ENCODE measurements around the gene TMEM117. TPM values are rescaled to one million over a fixed set of nuclear protein-coding genes. Genes with fewer than 3 reads are reported as not detected.

TMEM117 gene
- total RNA-seq, 1 donor: 10.8 TPM

- TF ChIP-seq CTCF (IDR thresholded peaks at IDR 0.05; ENCODE audit: insufficient read depth, low read depth, low read length): no peak
- no peak overlapping the region for H3K4me3 ChIP-seq (ENCODE audit: low read depth, low read length)
- no peak for DNase-seq (ENCODE audit: low read depth)
These were observed 19.7 kb upstream of the TMEM117 start for GRCh38 chr12:43816168-43816567.

- no peak overlapping the region for H3K4me3 ChIP-seq (ENCODE audit: low read depth, low read length)
- no peak for DNase-seq (ENCODE audit: low read depth)
- no peak for TF ChIP-seq CTCF (IDR thresholded peaks at IDR 0.05; ENCODE audit: insufficient read depth, low read depth, low read length)
These were observed 11.6 kb upstream of the TMEM117 start for GRCh38 chr12:43824207-43824775.

GRCh38 chr12:43826681-43827080, 9.2 kb upstream of the TMEM117 start:
- no peak overlapping the region for H3K4me3 ChIP-seq (ENCODE audit: low read depth, low read length)
- no peak for DNase-seq (ENCODE audit: low read depth)
- TF ChIP-seq CTCF (IDR thresholded peaks at IDR 0.05; ENCODE audit: insufficient read depth, low read depth, low read length): no peak

GRCh38 chr12:43827093-43827492, 8.8 kb upstream of the TMEM117 start:
- no peak for TF ChIP-seq CTCF (IDR thresholded peaks at IDR 0.05; ENCODE audit: insufficient read depth, low read depth, low read length)
- DNase-seq (ENCODE audit: low read depth): no peak
- no peak overlapping the region for H3K4me3 ChIP-seq (ENCODE audit: low read depth, low read length)

GRCh38 chr12:43832463-43833168, 3.3 kb upstream of the TMEM117 start:
- no peak for DNase-seq (ENCODE audit: low read depth)
- H3K4me3 ChIP-seq (ENCODE audit: low read depth, low read length): no peak overlapping the region
- no peak for TF ChIP-seq CTCF (IDR thresholded peaks at IDR 0.05; ENCODE audit: insufficient read depth, low read depth, low read length)

GRCh38 chr12:43835264-43835655, 621 bp upstream of the TMEM117 start:
- no peak for TF ChIP-seq CTCF (IDR thresholded peaks at IDR 0.05; ENCODE audit: insufficient read depth, low read depth, low read length)
- peak overlapping the region; percentile 70 for H3K4me3 ChIP-seq (ENCODE audit: low read depth, low read length)
- no peak for DNase-seq (ENCODE audit: low read depth)

Measured in fibroblast of villous mesenchyme (primary cell).